ENCODE results near the gene ATAD3A. TPM values are rescaled to one million over a fixed set of nuclear protein-coding genes. Genes with fewer than 3 reads are reported as not detected.
"Not testable (repeated sequence)": the region's sequence is repeated elsewhere in the genome, so short reads cannot be mapped to it uniquely, and the experiment has no call there.

The ATAD3A gene
- polyA plus RNA-seq, 1 donor from 2014 or later, result 30.3 TPM

- Histone ChIP-seq H2AFZ (ENCODE audit: low read depth, low read length) (no peak overlapping the region), H3K9me2 (ENCODE audit: insufficient read depth, low read length) (no peaks in the 10 kb centered on the region), H3K9ac (ENCODE audit: low read length) (no peak overlapping the region), H3K9me3 (ENCODE audit: low read length) (no peaks in the 10 kb centered on the region), H3K4me3 (ENCODE audit: low read length) (no peak overlapping the region), H3K4me2 (ENCODE audit: low read length) (no peak overlapping the region), H3F3A (ENCODE audit: insufficient read depth, low read length, poor library complexity, severe bottlenecking) (no peaks in the 10 kb centered on the region), H3K27ac (ENCODE audit: low read length) (no peak overlapping the region), H3K36me3 (ENCODE audit: insufficient read depth, low read length) (no peaks in the 10 kb centered on the region), H3K79me2 (replicated peaks; ENCODE audit: insufficient read depth, low read length) (no peaks in the 10 kb centered on the region), H4K20me1 (ENCODE audit: insufficient read depth) (no peaks in the 10 kb centered on the region), H3K27me3 (ENCODE audit: insufficient read depth, low read depth, low read length) (no peaks in the 10 kb centered on the region)
- TF ChIP-seq TAF1 (IDR thresholded peaks at IDR 0.05; ENCODE audit: low read depth) (no peak), RAD21 (conservative IDR thresholded peaks at IDR 0.05) (no peak), SMC3 (conservative IDR thresholded peaks at IDR 0.05; ENCODE audit: poor library complexity) (no peak), EZH2 (IDR thresholded peaks at IDR 0.05; ENCODE audit: borderline replicate concordance, insufficient read depth, low read length, poor library complexity, severe bottlenecking) (no peak), REST (IDR thresholded peaks at IDR 0.05; ENCODE audit: borderline replicate concordance) (no peak), EP300 (conservative IDR thresholded peaks at IDR 0.05; ENCODE audit: poor library complexity, severe bottlenecking) (no peak), POLR2AphosphoS5 (IDR thresholded peaks at IDR 0.05) (no peak), CTCF (IDR thresholded peaks at IDR 0.05; ENCODE audit: poor library complexity, severe bottlenecking) (no peak), MXI1 (conservative IDR thresholded peaks at IDR 0.05; ENCODE audit: poor library complexity, severe bottlenecking) (no peak)
Observed at GRCh38 chr1:1491601-1492000, 20.4 kb upstream of the ATAD3A start.

GRCh38 chr1:1494311-1494710, 17.7 kb upstream of the ATAD3A start:
- not testable (repeated sequence) for H3K9me3 ChIP-seq (ENCODE audit: low read length); H2AFZ ChIP-seq (ENCODE audit: low read depth, low read length); H3K9me2 ChIP-seq (ENCODE audit: insufficient read depth, low read length); H3K27ac ChIP-seq (ENCODE audit: low read length); H3K4me2 ChIP-seq (ENCODE audit: low read length); H3K36me3 ChIP-seq (ENCODE audit: insufficient read depth, low read length); H4K20me1 ChIP-seq (ENCODE audit: insufficient read depth); H3F3A ChIP-seq (ENCODE audit: insufficient read depth, low read length, poor library complexity, severe bottlenecking); H3K9ac ChIP-seq (ENCODE audit: low read length); H3K79me2 ChIP-seq (replicated peaks; ENCODE audit: insufficient read depth, low read length); H3K27me3 ChIP-seq (ENCODE audit: insufficient read depth, low read depth, low read length); H3K4me3 ChIP-seq (ENCODE audit: low read length)

GRCh38 chr1:1495461-1495975, 16.4 kb upstream of the ATAD3A start:
- not testable (repeated sequence) for H2AFZ ChIP-seq (ENCODE audit: low read depth, low read length); H3K4me2 ChIP-seq (ENCODE audit: low read length); H3K4me3 ChIP-seq (ENCODE audit: low read length); H3K9me2 ChIP-seq (ENCODE audit: insufficient read depth, low read length); H3K27me3 ChIP-seq (ENCODE audit: insufficient read depth, low read depth, low read length); H3K27ac ChIP-seq (ENCODE audit: low read length); H3F3A ChIP-seq (ENCODE audit: insufficient read depth, low read length, poor library complexity, severe bottlenecking); H3K9me3 ChIP-seq (ENCODE audit: low read length); H3K79me2 ChIP-seq (replicated peaks; ENCODE audit: insufficient read depth, low read length); H4K20me1 ChIP-seq (ENCODE audit: insufficient read depth); H3K9ac ChIP-seq (ENCODE audit: low read length); H3K36me3 ChIP-seq (ENCODE audit: insufficient read depth, low read length)

- H3K9me2 ChIP-seq (ENCODE audit: insufficient read depth, low read length); H3F3A ChIP-seq (ENCODE audit: insufficient read depth, low read length, poor library complexity, severe bottlenecking); H3K4me3 ChIP-seq (ENCODE audit: low read length); H3K79me2 ChIP-seq (replicated peaks; ENCODE audit: insufficient read depth, low read length); H3K9ac ChIP-seq (ENCODE audit: low read length); H4K20me1 ChIP-seq (ENCODE audit: insufficient read depth); H2AFZ ChIP-seq (ENCODE audit: low read depth, low read length); H3K36me3 ChIP-seq (ENCODE audit: insufficient read depth, low read length); H3K4me2 ChIP-seq (ENCODE audit: low read length); H3K27ac ChIP-seq (ENCODE audit: low read length); H3K9me3 ChIP-seq (ENCODE audit: low read length); H3K27me3 ChIP-seq (ENCODE audit: insufficient read depth, low read depth, low read length): not testable (repeated sequence)
Observed at GRCh38 chr1:1504777-1505365, 7.1 kb upstream of the ATAD3A start.
